Spleen (tissue), 7 donors: ENCODE data around the gene MBD3L3.

Experiments used
- POLR2A ChIP-seq, 3 donors: fragments of 450-650 bp; IDR thresholded peaks; one replicate each; pipeline ENCODE4 v1.5.1; 2017; ENCODE audit warnings: antibody characterized with exemption in 3 of 3, mild to moderate bottlenecking in 1 of 3
- TF ChIP-seq, protein P1 (sequence below), 11 experiments: fragments of 200-600 bp in 7 of 11; fragments of 450-650 bp in 4 of 11; sonication (generic) in 4 of 11; IDR thresholded peaks in 8 of 11; conservative IDR thresholded peaks in 3 of 11; 1 replicate in 7 of 11; 2 replicates in 4 of 11; pipeline versions ENCODE4 v1.4.0 to v1.8.0; 2016 to 2021; ENCODE audit warnings: antibody characterized with exemption in 11 of 11, inconsistent platforms in 4 of 11, mild to moderate bottlenecking in 1 of 11
- donor health status: DM: no; HTN: no; CAD: no; lungs with moderate emphysema.
- donor health status: DM: no; HTN: no; CAD: no.
- donor health status: DM: no; HTN: no; CAD: no.

GRCh38 chr19:7063764-7064418 lies 5.4 kb upstream of the MBD3L3 start:
- no peak for TF ChIP-seq POLR2A (IDR thresholded peaks at IDR 0.05)
- TF ChIP-seq, protein P1, sequence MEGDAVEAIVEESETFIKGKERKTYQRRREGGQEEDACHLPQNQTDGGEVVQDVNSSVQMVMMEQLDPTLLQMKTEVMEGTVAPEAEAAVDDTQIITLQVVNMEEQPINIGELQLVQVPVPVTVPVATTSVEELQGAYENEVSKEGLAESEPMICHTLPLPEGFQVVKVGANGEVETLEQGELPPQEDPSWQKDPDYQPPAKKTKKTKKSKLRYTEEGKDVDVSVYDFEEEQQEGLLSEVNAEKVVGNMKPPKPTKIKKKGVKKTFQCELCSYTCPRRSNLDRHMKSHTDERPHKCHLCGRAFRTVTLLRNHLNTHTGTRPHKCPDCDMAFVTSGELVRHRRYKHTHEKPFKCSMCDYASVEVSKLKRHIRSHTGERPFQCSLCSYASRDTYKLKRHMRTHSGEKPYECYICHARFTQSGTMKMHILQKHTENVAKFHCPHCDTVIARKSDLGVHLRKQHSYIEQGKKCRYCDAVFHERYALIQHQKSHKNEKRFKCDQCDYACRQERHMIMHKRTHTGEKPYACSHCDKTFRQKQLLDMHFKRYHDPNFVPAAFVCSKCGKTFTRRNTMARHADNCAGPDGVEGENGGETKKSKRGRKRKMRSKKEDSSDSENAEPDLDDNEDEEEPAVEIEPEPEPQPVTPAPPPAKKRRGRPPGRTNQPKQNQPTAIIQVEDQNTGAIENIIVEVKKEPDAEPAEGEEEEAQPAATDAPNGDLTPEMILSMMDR (IDR thresholded peaks at IDR 0.05 in 8 of 11, conservative IDR thresholded peaks at IDR 0.05 in 3 of 11) = no peak
